Stimulated activated CD4-positive, alpha-beta T cell treated with anti-CD3 and anti-CD28 coated beads, Interleukin-2, amount 100 ng/mL, for 4 hours (primary cell): ENCODE data around the gene ETV2.
"Not testable (repeated sequence)": the region's sequence is repeated elsewhere in the genome, so short reads cannot be mapped to it uniquely, and the experiment has no call there.

ENCODE experiments used
- DNase-seq: peaks from one replicate; pipeline ENCODE4 v3.0.0-alpha.2; 2020; ENCODE audit warnings: low read depth

The ETV2 gene

GRCh38 chr19:35641515-35642151 is at the start of gene ETV2:
Gene ETV2 (plus strand): TSS chr19:35641745. CDS start chr19:35642461, 716 bp downstream.
- DNase-seq: peak; percentile 32

GRCh38 chr19:35592226-35592625 is 49.3 kb upstream of the ETV2 start:
- DNase-seq: no peak

GRCh38 chr19:35595026-35595425 is 46.5 kb upstream of the ETV2 start:
- DNase-seq: not testable (repeated sequence)

- no peak for DNase-seq
Observed at GRCh38 chr19:35595928-35596327, 45.6 kb upstream of the ETV2 start.

- no peak for DNase-seq
Observed at GRCh38 chr19:35596366-35596999, 45.1 kb upstream of the ETV2 start.

- DNase-seq: no peak
Observed at GRCh38 chr19:35601971-35602370, 39.6 kb upstream of the ETV2 start.

- not testable (repeated sequence) for DNase-seq
Observed at GRCh38 chr19:35604436-35604835, 37.1 kb upstream of the ETV2 start.

GRCh38 chr19:35607170-35607569 is 34.4 kb upstream of the ETV2 start:
- not testable (repeated sequence) for DNase-seq

GRCh38 chr19:35607661-35608060 is 33.9 kb upstream of the ETV2 start:
- DNase-seq: no peak

GRCh38 chr19:35608251-35608650 is 33.3 kb upstream of the ETV2 start:
- no peak for DNase-seq

- DNase-seq: no peak
Observed at GRCh38 chr19:35609851-35610353, 31.6 kb upstream of the ETV2 start.

GRCh38 chr19:35612224-35612558 is 29.4 kb upstream of the ETV2 start:
- no peak for DNase-seq

- peak; percentile 92 for DNase-seq
Observed at GRCh38 chr19:35612559-35613321, 28.8 kb upstream of the ETV2 start, which contains the start of gene HAUS5. Gene HAUS5 (plus strand): TSS chr19:35612735. CDS start chr19:35612795, 60 bp downstream.

GRCh38 chr19:35613574-35613973 is 28.0 kb upstream of the ETV2 start:
- no peak for DNase-seq

GRCh38 chr19:35615036-35615435 is 26.5 kb upstream of the ETV2 start:
- no peak for DNase-seq

- DNase-seq: no peak
Observed at GRCh38 chr19:35618857-35619256, 22.7 kb upstream of the ETV2 start.

GRCh38 chr19:35619290-35619923 is 22.1 kb upstream of the ETV2 start:
- DNase-seq: no peak

GRCh38 chr19:35620001-35620400 is 21.5 kb upstream of the ETV2 start:
- no peak for DNase-seq

GRCh38 chr19:35621708-35622107 is 19.8 kb upstream of the ETV2 start:
- no peak for DNase-seq

GRCh38 chr19:35622750-35623149 is 18.8 kb upstream of the ETV2 start:
- no peak for DNase-seq

- no peak for DNase-seq
Observed at GRCh38 chr19:35623327-35624010, 18.1 kb upstream of the ETV2 start.

GRCh38 chr19:35628264-35628564 is 13.3 kb upstream of the ETV2 start:
- DNase-seq: no peak
